CD4-positive, alpha-beta T cell treated with Interleukin-15 for 4 hours (primary cell): ENCODE results near the gene C19orf53.

Experiments
- DNase-seq: peaks from one replicate; pipeline ENCODE4 v3.0.0-alpha.2; 2020; ENCODE audit warnings: low spot score

The C19orf53 gene

GRCh38 chr19:13826652-13827235, 52.5 kb downstream of the C19orf53 start:
- DNase-seq, result no peak

GRCh38 chr19:13827656-13828055, 53.4 kb downstream of the C19orf53 start:
- no peak for DNase-seq
